ENCODE measurements around the gene STMN3.
"Not testable (repeated sequence)": the region's sequence is repeated elsewhere in the genome, so short reads cannot be mapped to it uniquely, and the experiment has no call there.

The STMN3 gene

DNA sequence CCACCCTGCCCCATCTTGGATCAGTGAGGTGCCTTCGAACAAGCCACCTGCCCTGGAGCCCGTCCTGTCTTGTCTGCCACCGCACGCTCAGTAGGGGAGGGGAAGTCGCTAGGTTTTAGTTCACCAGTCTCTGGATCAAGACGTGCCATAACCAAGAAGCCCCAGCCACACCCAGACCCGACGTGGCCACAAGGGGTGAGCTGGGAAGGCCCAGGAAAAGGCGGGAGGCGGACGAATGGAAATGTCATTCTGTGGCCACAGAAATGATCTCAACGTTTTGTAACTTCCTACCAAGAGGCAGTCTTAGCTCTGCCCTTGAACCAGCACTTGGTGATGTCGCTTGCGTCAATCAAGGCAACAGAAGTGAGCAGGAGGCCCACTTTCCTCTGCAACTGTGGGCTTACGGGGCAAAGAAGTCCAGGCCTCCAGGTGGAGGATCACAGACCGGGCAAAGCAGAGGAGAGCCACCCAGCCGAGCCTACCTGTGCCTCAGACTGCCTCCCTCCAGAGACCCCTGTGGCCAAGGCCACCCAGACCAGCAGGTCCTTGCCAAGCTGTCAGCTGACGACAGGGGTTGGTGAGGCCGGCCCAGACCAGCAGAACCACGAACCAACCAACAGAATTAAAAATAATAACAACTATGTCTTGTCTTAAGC is 40.8 kb downstream of the STMN3 start:
- DNase-seq (ENCODE audit: low read depth): no peak

DNA sequence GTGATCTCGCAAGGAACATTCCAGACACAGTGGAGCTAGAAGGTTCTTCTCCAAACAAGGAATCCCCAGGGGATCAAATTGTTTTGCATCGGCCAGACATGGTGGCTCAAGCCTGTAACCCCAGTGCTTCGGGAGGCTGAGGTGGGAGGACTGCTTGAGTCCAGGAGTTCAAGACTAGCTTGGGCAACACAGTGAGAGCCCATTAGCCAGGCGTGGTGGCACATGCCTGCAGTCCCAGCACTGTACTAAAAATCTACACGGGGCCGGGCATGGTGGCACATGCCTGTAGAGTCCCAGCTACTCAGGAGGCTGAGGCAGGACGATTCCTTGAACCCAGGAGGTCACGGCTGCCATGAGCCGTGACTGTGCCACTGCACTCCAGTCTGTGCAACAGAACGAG is 41.6 kb downstream of the STMN3 start:
- no peak for DNase-seq (ENCODE audit: low read depth)

GRCh38 chr20:63610581-63611435 is 42.4 kb downstream of the STMN3 start:
- no peak for DNase-seq (ENCODE audit: low read depth)

DNA sequence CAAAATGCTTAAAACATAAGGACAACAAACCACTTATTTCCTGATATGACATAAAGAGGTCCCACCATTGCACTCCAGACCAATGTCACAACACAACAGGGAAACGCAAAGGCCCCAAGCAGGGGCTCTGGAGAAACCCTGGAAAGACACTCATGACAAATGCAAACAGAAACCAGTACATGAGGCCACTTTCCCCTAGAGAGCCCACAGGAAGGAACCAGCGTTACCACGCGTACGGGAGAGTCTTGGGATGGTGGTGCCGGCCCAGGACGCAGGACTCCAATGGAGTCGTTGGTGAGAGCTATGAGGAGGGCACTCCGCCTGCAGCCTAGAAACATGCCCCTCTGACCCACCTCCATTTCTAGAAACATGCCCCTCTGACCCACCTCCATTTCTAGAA is 46.5 kb downstream of the STMN3 start:
- no peak for DNase-seq (ENCODE audit: low read depth)

- DNase-seq (ENCODE audit: low read depth): no peak
Measured at GRCh38 chr20:63602321-63602720, 50.9 kb downstream of the STMN3 start.

DNA sequence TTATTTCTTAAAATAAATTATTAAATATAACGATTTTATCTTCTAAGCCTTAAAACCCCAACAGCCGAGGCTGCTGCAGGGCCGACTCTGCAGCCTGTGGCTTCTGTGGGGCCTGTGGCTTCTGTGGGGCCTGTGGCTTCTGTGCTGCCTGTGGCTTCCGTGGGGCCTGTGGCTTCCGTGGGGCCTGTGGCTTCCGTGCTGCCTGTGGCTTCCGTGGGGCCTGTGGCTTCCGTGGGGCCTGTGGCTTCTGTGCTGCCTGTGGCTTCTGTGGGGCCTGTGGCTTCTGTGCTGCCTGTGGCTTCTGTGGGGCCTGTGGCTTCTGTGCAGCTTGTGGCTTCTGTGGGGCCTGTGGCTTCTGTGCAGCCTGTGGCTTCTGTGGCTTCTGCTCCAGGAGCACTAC is 51.5 kb downstream of the STMN3 start:
- DNase-seq (ENCODE audit: low read depth): not testable (repeated sequence)

- no peak for DNase-seq (ENCODE audit: low read depth)
Measured at GRCh38 chr20:63599396-63600050, 53.7 kb downstream of the STMN3 start.

GRCh38 chr20:63598479-63599395 is 54.5 kb downstream of the STMN3 start:
- DNase-seq (ENCODE audit: low read depth): no peak

DNA sequence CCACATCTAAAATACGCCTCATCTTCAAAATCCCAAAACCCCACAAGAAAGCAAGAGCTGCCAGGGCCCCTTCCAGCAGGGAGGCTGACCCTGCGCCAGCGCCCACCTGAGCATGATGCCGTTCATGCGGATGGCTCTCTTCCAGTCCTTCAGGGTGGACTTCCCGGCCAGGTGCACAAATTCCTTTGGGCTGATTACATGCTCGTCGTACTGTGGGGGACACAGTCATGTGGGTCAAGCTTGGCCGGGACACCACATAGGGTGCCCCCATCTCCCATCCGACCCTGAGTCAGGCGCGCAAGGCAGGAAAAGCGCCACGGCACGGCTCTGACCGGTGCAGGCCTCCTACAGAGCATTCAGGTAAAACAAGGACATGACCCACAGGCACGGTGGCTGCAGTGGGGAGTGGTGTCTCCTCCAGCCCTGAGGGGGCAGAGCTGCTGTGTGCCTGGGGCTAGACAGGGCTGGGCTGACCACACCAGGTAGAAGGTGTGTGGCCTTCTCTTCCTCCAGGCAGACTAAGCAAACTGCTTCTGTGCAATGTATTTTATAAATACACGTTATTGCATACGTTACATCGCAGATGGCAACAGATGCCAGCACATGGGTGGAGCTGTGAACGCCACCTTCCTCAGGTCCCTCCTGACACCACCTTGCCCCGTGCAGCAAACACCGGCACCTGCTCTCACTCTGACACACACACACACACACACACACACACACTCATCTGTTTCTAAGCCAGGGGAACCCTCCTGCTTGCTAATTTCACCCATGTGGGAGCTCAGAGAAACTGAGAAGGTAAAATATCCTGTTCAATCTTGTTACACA is 55.4 kb downstream of the STMN3 start:
- DNase-seq (ENCODE audit: low read depth): no peak

GRCh38 chr20:63596423-63596822 is 56.8 kb downstream of the STMN3 start:
- no peak for DNase-seq (ENCODE audit: low read depth)

GRCh38 chr20:63595416-63596127 is 57.7 kb downstream of the STMN3 start:
- DNase-seq (ENCODE audit: low read depth): no peak

DNA sequence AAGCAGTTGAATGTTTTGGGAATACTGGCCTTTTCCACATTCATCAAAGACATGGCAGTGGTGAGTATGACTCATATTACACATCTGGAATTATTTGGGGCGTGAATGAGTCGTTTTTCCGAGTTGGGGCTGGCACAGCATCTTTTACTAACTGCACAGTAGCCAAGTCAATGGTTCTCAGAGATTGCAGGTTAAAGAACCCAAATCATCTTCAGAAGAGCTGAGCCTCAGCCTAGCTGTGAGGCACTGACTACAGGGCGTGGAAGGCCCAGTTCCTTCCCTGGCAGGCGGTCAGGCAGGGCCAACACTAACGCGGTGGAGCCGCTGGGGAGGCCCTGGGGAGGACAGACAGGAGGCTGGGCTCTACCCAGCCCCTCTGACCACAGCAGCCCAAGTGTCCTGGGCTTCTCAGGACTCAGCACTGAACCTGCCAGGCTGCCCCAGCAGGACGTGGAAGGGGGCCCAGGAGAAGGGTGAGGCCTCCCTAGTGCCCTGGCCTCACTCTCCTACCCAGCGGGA is 59.1 kb downstream of the STMN3 start:
- no peak for DNase-seq (ENCODE audit: low read depth)

- no peak for DNase-seq (ENCODE audit: low read depth)
Measured at GRCh38 chr20:63592661-63593060, 60.6 kb downstream of the STMN3 start.

- DNase-seq (ENCODE audit: low read depth): no peak
Measured at GRCh38 chr20:63591786-63592355, 61.4 kb downstream of the STMN3 start.

DNA sequence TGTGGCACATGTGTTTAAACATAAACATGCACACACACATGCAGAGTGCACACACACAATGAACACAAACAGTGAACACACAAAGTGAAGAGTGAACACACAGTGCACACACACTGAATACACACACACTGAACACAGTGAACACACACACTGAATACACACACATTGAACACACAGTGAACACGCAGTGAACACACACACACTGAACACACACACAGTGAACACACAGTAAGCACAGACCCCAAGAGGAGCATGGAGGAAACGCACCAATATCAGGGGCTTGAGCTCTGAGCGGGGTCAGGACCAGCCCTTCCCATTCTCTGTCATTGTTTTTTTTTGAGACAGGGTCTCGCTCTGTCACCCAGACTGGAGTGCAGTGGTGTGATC is 62.1 kb downstream of the STMN3 start:
- no peak for DNase-seq (ENCODE audit: low read depth)

DNA sequence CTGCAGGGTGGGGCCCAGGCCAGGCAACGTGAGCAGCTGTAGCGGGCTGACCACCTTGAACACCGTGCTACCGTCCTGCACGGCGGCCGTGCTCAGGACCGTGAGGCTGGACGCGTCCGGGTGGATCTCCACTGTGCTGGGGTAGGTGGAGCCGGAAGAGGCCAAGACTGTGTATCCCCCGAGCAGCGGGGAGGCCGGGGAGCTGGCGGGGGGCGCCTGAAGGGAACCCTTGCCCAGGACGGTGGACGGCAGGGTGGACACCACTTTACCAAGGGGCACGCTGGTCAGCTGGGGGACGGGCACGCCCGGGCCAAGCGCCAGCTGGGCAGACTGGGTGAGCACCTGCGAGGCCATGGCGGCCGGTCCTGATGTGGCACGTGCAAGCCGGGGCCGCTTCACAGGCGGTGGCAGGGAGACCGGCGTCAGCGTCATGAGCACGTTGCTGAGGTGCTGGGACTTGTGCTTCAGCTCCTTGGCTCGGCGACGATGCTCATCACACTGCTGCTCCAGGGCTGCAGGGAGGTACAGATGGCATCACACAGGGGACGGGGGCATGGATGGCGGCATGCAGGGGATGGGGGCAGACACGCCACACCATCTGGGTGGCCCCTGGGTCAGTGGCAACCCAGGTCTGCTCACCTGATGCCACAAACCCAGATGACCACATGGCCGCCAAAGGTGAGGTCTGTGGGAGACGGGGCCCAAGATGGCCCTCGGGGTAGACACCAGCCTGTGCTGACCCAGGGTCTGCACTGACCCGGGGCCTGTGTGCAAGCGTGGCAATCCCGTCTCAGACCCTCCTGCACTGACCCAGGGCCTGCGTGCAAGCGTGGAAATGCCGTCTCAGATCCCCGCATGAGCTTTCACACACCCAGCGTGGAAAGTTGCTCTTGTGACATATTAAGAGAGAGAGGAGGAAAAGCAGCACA is 62.7 kb downstream of the STMN3 start:
- no peak for DNase-seq (ENCODE audit: low read depth)
